ENCODE data around the gene MAP1B. TPM values are rescaled to one million over a fixed set of nuclear protein-coding genes. Genes with fewer than 3 reads are reported as not detected.

Gene MAP1B
- total RNA-seq, 1 experiment from 2014 or later: 8.9 TPM

DNA sequence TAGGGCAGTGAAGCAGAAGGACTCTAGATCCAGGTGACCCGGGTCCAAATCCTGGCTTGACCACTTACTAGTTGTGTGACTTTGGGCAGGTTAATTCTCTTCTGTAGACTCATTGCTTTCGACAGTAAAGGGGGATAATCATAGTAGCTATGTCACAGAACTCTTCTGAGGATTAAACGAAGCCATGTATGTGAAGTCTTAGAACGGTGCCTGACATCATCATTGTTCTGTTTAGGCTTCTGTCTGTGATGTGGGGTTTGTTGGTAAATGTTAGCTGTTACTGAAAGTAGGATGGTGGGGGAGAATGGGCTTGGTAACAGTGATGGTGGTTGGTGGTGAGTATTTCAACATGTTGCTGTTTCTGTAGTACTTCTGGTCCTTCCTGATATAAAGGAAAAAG lies 73.7 kb downstream of the MAP1B start:
- H2AFZ ChIP-seq (ENCODE audit: low read depth, low read length, poor library complexity, severe bottlenecking): no peak overlapping the region
- CTCF ChIA-PET: no interaction called here
- intact Hi-C loops (cut with micrococcal nuclease): no loop called here

More for the DNA sequence above, 73.7 kb downstream of the MAP1B start:
- no peak for DNase-seq (ENCODE audit: low read depth, low spot score)
- no peaks in the 10 kb centered on the region for H3K36me3 ChIP-seq (ENCODE audit: control insufficient read depth in 1 of 2, insufficient read depth in 2 of 2, low read length in 2 of 2)
- POLR2A ChIA-PET: no interaction called here
- H3K4me3 ChIP-seq (replicated peaks in 1 of 2; ENCODE audit: low read depth in 1 of 2, low read length in 2 of 2): no peak overlapping the region
- no peaks in the 10 kb centered on the region for H3K9me3 ChIP-seq (ENCODE audit: control insufficient read depth in 1 of 2, insufficient read depth in 1 of 2, low read depth in 1 of 2, low read length in 2 of 2)
- TF ChIP-seq EGR1 (IDR thresholded peaks at IDR 0.05; ENCODE audit: low read depth) (no peak), REST (IDR thresholded peaks at IDR 0.05; ENCODE audit: low read depth) (no peak), CBX3 (IDR thresholded peaks at IDR 0.05; ENCODE audit: low read depth) (no peak), JUND (IDR thresholded peaks at IDR 0.05) (no peak), TCF7L2 (IDR thresholded peaks at IDR 0.05; ENCODE audit: borderline replicate concordance, extremely low read depth, insufficient read depth, insufficient read length) (no peak), POLR2AphosphoS5 (IDR thresholded peaks at IDR 0.05; ENCODE audit: low read depth, low read length) (no peak), MAX (IDR thresholded peaks at IDR 0.05) (no peak), SRF (IDR thresholded peaks at IDR 0.05; ENCODE audit: low read depth) (no peak), ZNF274 (IDR thresholded peaks at IDR 0.05; ENCODE audit: low read depth, low read length) (no peak), RAD21 (IDR thresholded peaks at IDR 0.05; ENCODE audit: low read depth) (no peak)
- TF ChIP-seq, protein P1, sequence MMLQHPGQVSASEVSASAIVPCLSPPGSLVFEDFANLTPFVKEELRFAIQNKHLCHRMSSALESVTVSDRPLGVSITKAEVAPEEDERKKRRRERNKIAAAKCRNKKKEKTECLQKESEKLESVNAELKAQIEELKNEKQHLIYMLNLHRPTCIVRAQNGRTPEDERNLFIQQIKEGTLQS (IDR thresholded peaks at IDR 0.05): no peak
- H3K27me3 ChIP-seq (ENCODE audit: insufficient read depth, low read length): peaks cover 15% of the 10 kb centered on the region; the same call in 1 of the 2 replicates
- no peaks in the 10 kb centered on the region for H3K9me2 ChIP-seq (ENCODE audit: insufficient read depth)
- no peak overlapping the region for H3K9ac ChIP-seq (ENCODE audit: low read length)
- no TSS peak for BruUV-seq (replicated peaks)
- H3K4me1 ChIP-seq (ENCODE audit: control insufficient read depth in 1 of 2, insufficient read depth in 2 of 2, low read length in 2 of 2): peaks cover 13 to 19% of the 10 kb centered on the region in 2 experiments
- no peak for ATAC-seq
- H4K20me1 ChIP-seq (ENCODE audit: insufficient read depth): no peaks in the 10 kb centered on the region
- H3K4me2 ChIP-seq (ENCODE audit: low read length): no peak overlapping the region
- RAD21 ChIA-PET (ENCODE audit: low non-redundant PET in 1 of 2, low total read pairs in 2 of 2, uncharacterized antibody in 2 of 2, unreplicated experiment in 2 of 2): no interaction called here
- no peaks in the 10 kb centered on the region for H3K79me2 ChIP-seq (ENCODE audit: insufficient read depth, low read length)
- H3K27ac ChIP-seq (ENCODE audit: low read depth, low read length): no peak overlapping the region
